HK-2 (cell line): ENCODE measurements around the gene SCFD1.
"Not testable (repeated sequence)": the region's sequence is repeated elsewhere in the genome, so short reads cannot be mapped to it uniquely, and the experiment has no call there.

Experiments used
- DNase-seq: peaks from one replicate; pipeline ENCODE4 v3.0.0-alpha.2; 2018; ENCODE audit not compliant: unreplicated experiment

SCFD1 gene

GRCh38 chr14:30678926-30679431 is 56.9 kb downstream of the SCFD1 start:
- DNase-seq: no peak

DNA sequence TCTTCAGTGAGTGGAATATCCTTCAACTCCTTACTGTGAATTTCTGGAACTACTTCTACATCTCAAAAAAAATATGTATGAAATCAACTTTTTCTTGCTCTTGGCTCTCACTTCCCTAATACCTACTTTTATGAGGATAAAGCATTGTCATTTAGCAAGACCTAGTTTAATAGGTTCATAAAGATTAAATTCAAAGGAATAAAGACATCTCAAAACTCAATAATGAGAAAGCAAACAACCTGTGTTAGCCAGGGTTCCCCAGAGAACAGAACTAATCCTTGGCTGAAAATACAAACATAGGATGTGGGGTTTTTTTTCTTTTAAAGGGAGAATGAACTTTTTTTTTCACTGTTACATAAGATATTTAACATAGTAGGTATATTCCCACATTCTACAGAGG is 57.9 kb downstream of the SCFD1 start:
- DNase-seq: no peak

- DNase-seq: not testable (repeated sequence)
Observed at GRCh38 chr14:30680776-30681175, 58.7 kb downstream of the SCFD1 start.

- DNase-seq: no peak
Observed at GRCh38 chr14:30681752-30682355, 59.7 kb downstream of the SCFD1 start.

DNA sequence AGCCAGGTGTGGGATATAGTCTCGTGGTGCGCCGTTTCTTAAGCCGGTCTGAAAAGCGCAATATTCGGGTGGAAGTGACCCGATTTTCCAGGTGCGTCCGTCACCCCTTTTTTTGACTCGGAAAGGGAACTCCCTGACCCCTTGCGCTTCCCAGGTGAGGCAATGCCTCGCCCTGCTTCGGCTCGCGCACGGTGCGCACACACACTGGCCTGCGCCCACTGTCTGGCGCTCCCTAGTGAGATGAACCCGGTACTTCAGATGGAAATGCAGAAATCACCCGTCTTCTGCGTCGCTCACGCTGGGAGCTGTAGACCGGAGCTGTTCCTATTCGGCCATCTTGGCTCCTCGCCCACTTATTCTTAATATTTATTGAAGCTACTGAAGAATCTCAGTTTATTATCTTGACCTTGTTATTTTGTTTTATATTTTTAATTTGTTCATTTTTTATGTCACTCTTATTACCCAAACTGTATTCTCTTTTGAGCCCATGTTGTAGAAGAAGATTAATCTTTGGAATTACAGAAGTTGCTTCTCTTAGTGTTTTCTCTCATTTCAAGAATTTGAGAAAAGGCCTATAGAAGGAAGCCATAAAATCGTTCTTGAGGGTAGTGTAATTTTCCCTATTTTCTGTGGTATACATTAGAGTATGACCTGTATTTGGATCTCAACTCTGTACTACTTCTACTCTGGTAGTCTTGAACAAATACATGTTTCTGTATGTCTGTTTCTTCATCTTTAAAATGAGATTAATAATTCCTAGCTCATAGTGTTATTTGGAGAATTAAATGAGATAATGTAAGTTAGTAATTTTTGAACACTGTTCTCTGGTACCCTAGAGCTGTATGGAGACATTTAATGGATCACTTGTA is 68.6 kb downstream of the SCFD1 start:
- not testable (repeated sequence) for DNase-seq

DNA sequence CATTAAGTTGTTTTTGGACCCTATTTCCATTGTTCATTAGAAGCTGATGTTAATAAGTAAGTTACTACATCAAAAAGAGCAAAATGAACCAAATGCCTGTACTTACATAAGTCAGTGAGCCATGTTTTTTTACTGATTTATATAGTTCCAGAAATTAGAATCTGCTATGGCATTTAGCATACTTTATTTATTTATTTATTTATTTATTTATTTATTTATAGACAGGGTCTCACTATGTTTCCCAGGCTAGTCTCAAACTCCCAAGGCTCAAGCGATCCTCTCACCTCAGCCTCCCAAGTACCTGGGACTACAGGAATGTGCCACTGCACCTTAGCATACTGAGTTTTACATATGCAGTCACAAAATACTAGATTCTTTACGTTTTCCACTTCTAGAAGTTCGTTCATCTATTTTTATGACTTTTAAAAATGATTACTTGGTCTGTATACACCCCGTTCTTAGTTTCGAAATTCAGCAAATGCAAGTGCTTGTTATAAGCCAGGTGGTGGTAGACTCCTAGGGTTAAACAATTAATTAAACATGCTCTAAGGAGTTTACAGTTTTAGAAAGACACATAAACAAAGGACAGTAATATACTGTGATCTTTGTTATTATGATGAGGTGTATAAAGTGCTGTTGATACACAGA is 69.8 kb downstream of the SCFD1 start:
- no peak for DNase-seq

GRCh38 chr14:30692669-30693068 is 70.5 kb downstream of the SCFD1 start:
- no peak for DNase-seq

GRCh38 chr14:30698463-30698862 is 76.3 kb downstream of the SCFD1 start:
- DNase-seq: no peak

DNA sequence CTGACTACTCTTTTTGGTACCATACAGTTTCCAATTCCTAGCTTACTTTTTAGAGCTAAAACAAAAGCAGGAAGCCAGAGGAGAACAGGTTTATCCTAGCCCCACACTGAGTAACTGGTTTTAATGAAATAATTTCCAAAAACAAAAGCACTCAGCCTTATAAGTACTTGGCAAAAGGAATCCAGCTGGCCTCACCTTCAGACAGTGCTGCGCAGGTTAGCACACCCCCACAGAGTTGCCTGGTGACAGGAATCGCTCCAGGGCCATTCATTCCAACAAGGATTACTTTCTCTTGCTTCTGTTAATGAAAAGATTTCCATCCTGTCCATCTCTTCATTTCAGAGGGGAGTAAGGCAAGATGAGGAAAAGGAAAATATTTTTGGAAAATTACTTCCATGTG is 84.6 kb downstream of the SCFD1 start:
- DNase-seq: no peak

GRCh38 chr14:30708157-30708556 is 86.0 kb downstream of the SCFD1 start:
- DNase-seq: no peak

GRCh38 chr14:30709201-30709600 is 87.1 kb downstream of the SCFD1 start:
- no peak for DNase-seq

- no peak for DNase-seq
Observed at GRCh38 chr14:30710876-30711275, 88.8 kb downstream of the SCFD1 start.

GRCh38 chr14:30719137-30719536 is 97.0 kb downstream of the SCFD1 start:
- no peak for DNase-seq

DNA sequence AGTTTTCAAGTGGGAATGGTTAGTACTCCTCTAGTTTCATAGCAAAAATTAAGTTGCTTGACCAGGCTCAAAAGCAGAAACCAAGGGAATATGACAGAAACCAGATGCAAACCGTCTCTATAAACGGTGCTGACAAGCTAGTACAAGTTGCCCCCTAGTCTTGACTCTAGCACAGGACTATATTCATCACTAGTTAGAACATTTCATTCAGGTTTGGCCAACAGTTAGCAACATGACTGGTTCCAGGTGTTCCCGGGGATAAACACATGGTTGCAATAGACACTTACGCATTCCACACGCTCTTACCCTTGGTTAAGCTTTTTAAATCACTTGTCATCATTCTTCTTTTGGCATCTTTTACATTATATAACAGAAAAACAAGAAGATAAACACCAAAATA is 103.6 kb downstream of the SCFD1 start:
- no peak for DNase-seq

GRCh38 chr14:30728471-30728870 is 106.4 kb downstream of the SCFD1 start:
- no peak for DNase-seq

DNA sequence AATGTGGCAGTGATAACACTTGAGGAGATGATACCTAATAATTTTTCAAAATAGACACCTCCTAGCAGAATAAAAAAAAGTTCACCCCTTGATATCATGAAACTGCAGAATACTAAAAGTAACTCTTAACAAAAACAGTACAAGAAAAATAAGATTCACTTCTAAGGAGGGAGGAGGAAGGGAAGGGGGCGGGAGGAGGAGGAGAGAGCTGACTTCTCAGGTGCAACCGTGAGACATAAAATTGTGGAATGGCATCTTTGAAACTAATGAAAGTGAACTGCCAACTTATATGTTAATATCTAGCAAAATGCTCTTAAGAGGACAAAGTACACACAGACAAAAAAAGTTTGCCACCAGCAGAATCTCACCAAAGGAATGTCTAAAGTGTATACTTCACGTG is 115.8 kb downstream of the SCFD1 start:
- DNase-seq: no peak

- no peak for DNase-seq
Observed at GRCh38 chr14:30738978-30739377, 116.9 kb downstream of the SCFD1 start.

DNA sequence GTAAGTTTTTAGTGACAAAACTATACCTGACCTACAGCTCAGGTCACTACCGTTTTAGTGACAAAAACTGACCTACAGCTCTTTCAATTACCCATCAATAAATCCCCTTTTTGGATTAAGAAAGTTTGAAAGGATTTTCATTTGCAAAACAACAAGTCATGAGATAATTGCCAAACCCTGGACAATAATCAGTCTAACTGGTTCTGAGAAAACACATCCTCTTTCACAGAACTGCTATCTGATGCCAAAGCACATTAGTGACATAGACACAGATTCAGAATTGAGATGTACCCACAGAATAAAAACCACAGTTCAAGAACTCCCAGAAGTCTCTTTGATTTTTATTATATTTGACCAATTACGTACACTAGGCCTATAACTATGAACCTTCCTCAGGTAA is 126.2 kb downstream of the SCFD1 start:
- DNase-seq: no peak

DNA sequence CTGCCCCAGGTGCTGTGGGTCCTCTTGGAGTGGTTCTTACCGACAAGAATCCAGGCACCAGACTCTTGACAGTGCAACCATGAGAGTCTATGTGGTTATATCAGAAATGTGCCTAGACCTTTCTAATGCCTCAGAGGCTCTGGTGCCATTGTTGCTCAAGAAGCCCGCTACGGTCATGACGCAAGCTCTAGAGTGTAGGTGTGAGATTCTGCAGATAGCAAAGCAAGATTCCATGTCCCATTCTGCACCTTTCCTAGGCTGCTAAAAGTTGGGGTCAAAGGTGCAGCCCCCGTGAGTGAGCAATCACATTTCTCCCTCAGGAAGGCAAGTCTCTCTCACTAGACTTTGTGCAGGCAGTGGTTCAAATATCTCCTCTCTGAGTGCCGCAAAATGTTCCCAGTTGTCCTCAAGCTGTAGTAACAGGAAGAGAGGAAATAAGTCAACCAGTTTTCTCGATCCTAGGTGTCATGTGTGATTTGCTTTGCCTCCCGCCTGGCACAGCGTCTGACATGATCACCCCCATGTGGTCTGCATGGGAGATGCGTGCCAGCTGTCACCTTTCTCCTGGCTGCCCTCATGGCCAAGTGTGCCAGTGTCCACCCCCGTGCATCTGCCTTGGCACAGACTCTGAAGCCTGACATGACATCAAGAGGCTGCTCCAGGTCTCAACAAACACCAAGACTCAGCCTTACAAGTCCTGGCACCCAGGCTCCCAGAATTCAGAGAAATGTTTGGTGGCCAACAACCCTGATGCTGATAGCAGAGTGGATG is 129.7 kb downstream of the SCFD1 start:
- DNase-seq: no peak

DNA sequence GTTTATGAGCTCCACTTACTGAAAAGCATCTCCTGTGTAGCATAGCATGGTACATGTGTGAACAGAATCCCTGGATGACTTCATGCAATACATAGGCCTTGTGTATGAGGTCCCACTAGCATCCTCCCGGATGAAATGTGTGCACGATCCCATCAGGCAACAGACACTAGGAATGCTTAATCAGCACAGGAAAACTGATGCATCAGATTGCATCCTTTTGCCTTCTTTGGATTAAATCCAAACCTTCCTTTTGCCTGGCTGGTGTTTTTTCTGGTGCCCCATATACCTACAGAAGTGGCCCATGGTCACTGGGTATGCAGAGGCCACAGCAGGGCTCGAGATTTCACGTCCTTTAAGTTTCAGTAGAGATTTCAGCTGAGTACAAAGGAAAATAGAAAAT is 131.3 kb downstream of the SCFD1 start:
- DNase-seq: no peak

GRCh38 chr14:30754778-30755177 is 132.7 kb downstream of the SCFD1 start:
- no peak for DNase-seq

DNA sequence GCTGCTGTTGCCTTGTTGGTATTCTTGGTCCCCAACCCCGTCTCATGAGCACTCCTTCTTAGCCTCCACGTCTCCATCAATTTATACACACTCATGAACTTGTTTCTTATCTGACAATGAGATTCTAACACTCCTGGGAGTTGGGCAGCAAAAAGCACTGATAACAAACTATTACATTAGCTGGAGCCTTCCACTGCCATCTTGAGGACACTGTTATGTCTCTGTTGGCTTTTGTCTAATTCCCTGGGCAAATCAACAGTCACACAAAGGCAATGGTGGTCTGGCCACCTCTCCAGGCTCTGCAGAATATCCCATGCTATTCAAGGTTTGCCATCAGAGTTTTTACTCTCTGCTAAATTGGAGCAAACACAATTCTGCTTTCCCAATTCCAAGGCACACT is 134.5 kb downstream of the SCFD1 start:
- DNase-seq: no peak
